ENCODE measurements around the gene TSPAN13.

- TF ChIP-seq CTCF (IDR thresholded peaks at IDR 0.05) (no peak), POLR2A (IDR thresholded peaks at IDR 0.05) (no peak)
Measured at GRCh38 chr7:16734148-16734726, 19.3 kb upstream of the TSPAN13 start.

All from Peyer's patch (tissue), 4 donors.